Peyer's patch (tissue), 4 donors: ENCODE data around the gene BOD1.

Source experiments
- POLR2A ChIP-seq, 2 donors: fragments of 450-650 bp; IDR thresholded peaks; one replicate each; pipeline ENCODE4 v1.5.1; 2017; ENCODE audit warnings: antibody characterized with exemption in 2 of 2, mild to moderate bottlenecking in 2 of 2, moderate library complexity in 2 of 2
- TF ChIP-seq, protein P1 (sequence below), 6 experiments: fragments of 450-650 bp in 4 of 6; fragments of 200-600 bp in 2 of 6; sonication (generic) in 1 of 6; IDR thresholded peaks; one replicate each; pipeline ENCODE4 v1.5.1; 2017 to 2019; ENCODE audit warnings: antibody characterized with exemption in 6 of 6, mild to moderate bottlenecking in 3 of 6, moderate library complexity in 1 of 6

DNA sequence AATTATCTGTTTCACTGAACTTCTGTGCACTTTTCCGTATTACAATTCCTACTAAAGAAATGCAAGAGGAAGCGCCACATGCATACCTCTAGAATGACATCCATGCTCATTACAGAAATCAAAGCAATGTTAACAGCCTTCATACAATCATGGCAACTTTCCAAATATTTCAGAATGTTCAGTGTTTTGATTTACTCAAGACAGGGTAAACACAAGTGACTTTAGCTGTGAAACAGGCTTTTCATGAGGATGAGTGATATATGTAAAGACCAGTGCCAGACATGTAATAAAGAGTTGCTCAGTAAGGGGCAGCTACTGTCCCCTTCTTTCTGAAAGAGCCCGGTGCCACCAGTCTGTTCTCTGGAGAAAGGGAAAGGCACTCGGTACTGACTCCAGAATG, 4.7 kb downstream of the BOD1 start:
- TF ChIP-seq POLR2A (IDR thresholded peaks at IDR 0.05), result no peak
- TF ChIP-seq, protein P1, sequence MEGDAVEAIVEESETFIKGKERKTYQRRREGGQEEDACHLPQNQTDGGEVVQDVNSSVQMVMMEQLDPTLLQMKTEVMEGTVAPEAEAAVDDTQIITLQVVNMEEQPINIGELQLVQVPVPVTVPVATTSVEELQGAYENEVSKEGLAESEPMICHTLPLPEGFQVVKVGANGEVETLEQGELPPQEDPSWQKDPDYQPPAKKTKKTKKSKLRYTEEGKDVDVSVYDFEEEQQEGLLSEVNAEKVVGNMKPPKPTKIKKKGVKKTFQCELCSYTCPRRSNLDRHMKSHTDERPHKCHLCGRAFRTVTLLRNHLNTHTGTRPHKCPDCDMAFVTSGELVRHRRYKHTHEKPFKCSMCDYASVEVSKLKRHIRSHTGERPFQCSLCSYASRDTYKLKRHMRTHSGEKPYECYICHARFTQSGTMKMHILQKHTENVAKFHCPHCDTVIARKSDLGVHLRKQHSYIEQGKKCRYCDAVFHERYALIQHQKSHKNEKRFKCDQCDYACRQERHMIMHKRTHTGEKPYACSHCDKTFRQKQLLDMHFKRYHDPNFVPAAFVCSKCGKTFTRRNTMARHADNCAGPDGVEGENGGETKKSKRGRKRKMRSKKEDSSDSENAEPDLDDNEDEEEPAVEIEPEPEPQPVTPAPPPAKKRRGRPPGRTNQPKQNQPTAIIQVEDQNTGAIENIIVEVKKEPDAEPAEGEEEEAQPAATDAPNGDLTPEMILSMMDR (IDR thresholded peaks at IDR 0.05), result no peak
